ENCODE measurements around the gene EFNB3. TPM values are rescaled to one million over a fixed set of nuclear protein-coding genes. Genes with fewer than 3 reads are reported as not detected.

EFNB3 gene
- total and polyA plus RNA-seq, 10 of the 15 experiments (the other 5 are each of a cell fraction or from before 2014, with no cell fraction given): 0.01 to 0.13 (median 0.04) TPM; not detected in 5

- TF ChIP-seq SIX5 (IDR thresholded peaks at IDR 0.05; ENCODE audit: low read depth, low read length, severe bottlenecking): no peak
- TF ChIP-seq NBN (IDR thresholded peaks at IDR 0.05): no peak
- no peak for TF ChIP-seq FOXK2 (IDR thresholded peaks at IDR 0.05)
- TF ChIP-seq MYB (IDR thresholded peaks at IDR 0.05; ENCODE audit: borderline replicate concordance, low read depth, low read length): no peak
- TF ChIP-seq, protein P1, sequence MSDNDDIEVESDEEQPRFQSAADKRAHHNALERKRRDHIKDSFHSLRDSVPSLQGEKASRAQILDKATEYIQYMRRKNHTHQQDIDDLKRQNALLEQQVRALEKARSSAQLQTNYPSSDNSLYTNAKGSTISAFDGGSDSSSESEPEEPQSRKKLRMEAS (IDR thresholded peaks at IDR 0.05; ENCODE audit: low read depth, low read length): no peak
- no TSS peak for BruUV-seq (replicated peaks)
- Histone ChIP-seq H3K27ac (ENCODE audit: control insufficient read depth, insufficient read depth) (no peak overlapping the region), H2AFZ (ENCODE audit: control insufficient read depth, low read depth, low read length) (no peak overlapping the region), H3K4me3 (no peak overlapping the region), H3K4me2 (ENCODE audit: control insufficient read depth, insufficient read depth) (no peak overlapping the region), H3K79me2 (ENCODE audit: control insufficient read depth, insufficient read depth, low read length) (no peaks in the 10 kb centered on the region), H3K4me1 (ENCODE audit: control insufficient read depth, insufficient read depth, low read length) (no peaks in the 10 kb centered on the region), H3K27me3 (replicated peaks in 1 of 2; ENCODE audit: control insufficient read depth in 2 of 2, insufficient read depth in 2 of 2, low read length in 1 of 2) (no peaks in the 10 kb centered on the region), H3K9me3 (replicated peaks; ENCODE audit: control insufficient read depth, insufficient read depth, low read length) (no peaks in the 10 kb centered on the region), H4K20me1 (ENCODE audit: control insufficient read depth, insufficient read depth) (no peaks in the 10 kb centered on the region), H3K9ac (ENCODE audit: control insufficient read depth, insufficient read depth, low read length) (no peak overlapping the region), H3K36me3 (ENCODE audit: control insufficient read depth in 2 of 2, insufficient read depth in 2 of 2, low read length in 1 of 2) (no peaks in the 10 kb centered on the region)
- FAIRE-seq: no peak
- DNase-seq (ENCODE audit: low read depth, low spot score): no peak
- SMC1A ChIA-PET (ENCODE audit: uncharacterized antibody, unreplicated experiment): no interaction called here
- POLR2A ChIA-PET: no interaction called here
- ATAC-seq: no peak
- CTCF ChIA-PET: interaction anchor here (0.6 to 1.4 kb wide), 3 partner anchors 13 to 574 kb away, joined by 3 to 5 read pairs (median 3); no protein-coding TSS in a partner anchor
- intact Hi-C loops (cut with micrococcal nuclease; ENCODE audit: unreplicated experiment) (no loop called here), in situ Hi-C loops (cut with MboI) (no loop called here)
- RAD21 ChIA-PET (ENCODE audit: unreplicated experiment): no interaction called here
- 45% methylated on average over 14 of the region's 14 CpGs for WGBS (ENCODE audit: insufficient coverage, insufficient replicate concordance, low lambda C conversion rate, missing lambda C conversion rate)
These were observed 52.0 kb downstream of the EFNB3 start for GRCh38 chr17:7756968-7757367.

Other genes with a start within 250 kb of the EFNB3 start
Only the 7 nearest of the 25 such genes appear.
- gene FXR2, start 90.3 kb upstream of the EFNB3 start, total RNA-seq (2014; rRNA removed): 24.5 and 31.6 TPM in 2 replicates
- gene FXR2, start 90.3 kb upstream of the EFNB3 start, total RNA-seq (2014; rRNA removed; fragmentation: Illumina TruSeq; extraction: Trizol): 17.7 and 20.2 TPM in 2 replicates
- 26.3 and 29.6 TPM in 2 replicates for gene FXR2, start 90.3 kb upstream of the EFNB3 start, total RNA-seq (2021)
- 13.5 and 23.8 TPM in 2 replicates for gene FXR2, start 90.3 kb upstream of the EFNB3 start, polyA plus RNA-seq (2011; rRNA removed)
- 22.2 and 33.3 TPM in 2 replicates for gene FXR2, start 90.3 kb upstream of the EFNB3 start, polyA plus RNA-seq (2014; fragmentation: Illumina TruSeq; extraction: Trizol)
- 1 to 10 TPM; 1.6 to 4.6 TPM for gene FXR2, start 90.3 kb upstream of the EFNB3 start, polyA plus RNA-seq (2014; fragmentation: Nextera tagmentation; extraction: Ambion mirVana)
- gene FXR2, start 90.3 kb upstream of the EFNB3 start, polyA plus RNA-seq (2014; rRNA removed): 26.7 and 31.9 TPM in 2 replicates
- 1 to 10 TPM; 6.7 to 8.6 TPM for gene FXR2, start 90.3 kb upstream of the EFNB3 start, polyA plus RNA-seq (2016; fragmentation: Nextera tagmentation; extraction: Ambion mirVana)
- gene SAT2, start 77.4 kb upstream of the EFNB3 start, total RNA-seq (2014; rRNA removed): 21.6 and 24.3 TPM in 2 replicates
- 26.8 and 33.3 TPM in 2 replicates for gene SAT2, start 77.4 kb upstream of the EFNB3 start, total RNA-seq (2014; rRNA removed; fragmentation: Illumina TruSeq; extraction: Trizol)
- 38.5 and 38.8 TPM in 2 replicates for gene SAT2, start 77.4 kb upstream of the EFNB3 start, total RNA-seq (2021)
- 19.7 and 22.7 TPM in 2 replicates for gene SAT2, start 77.4 kb upstream of the EFNB3 start, polyA plus RNA-seq (2011; rRNA removed)
- gene SAT2, start 77.4 kb upstream of the EFNB3 start, polyA plus RNA-seq (2014; fragmentation: Illumina TruSeq; extraction: Trizol): 31.6 and 41.8 TPM in 2 replicates
- gene SAT2, start 77.4 kb upstream of the EFNB3 start, polyA plus RNA-seq (2014; fragmentation: Nextera tagmentation; extraction: Ambion mirVana): 10 to 100 TPM; 14.6 to 31.5 TPM
- 38.9 and 44.0 TPM in 2 replicates for gene SAT2, start 77.4 kb upstream of the EFNB3 start, polyA plus RNA-seq (2014; rRNA removed)
- 10 to 100 TPM; 21.4 to 23.8 TPM for gene SAT2, start 77.4 kb upstream of the EFNB3 start, polyA plus RNA-seq (2016; fragmentation: Nextera tagmentation; extraction: Ambion mirVana)
- not detected in 2 replicates for gene SHBG, start 75.1 kb upstream of the EFNB3 start, total RNA-seq (2014; rRNA removed)
- gene SHBG, start 75.1 kb upstream of the EFNB3 start, total RNA-seq (2014; rRNA removed; fragmentation: Illumina TruSeq; extraction: Trizol): not detected in 2 replicates
- gene SHBG, start 75.1 kb upstream of the EFNB3 start, total RNA-seq (2021): not detected in 2 replicates
- not detected in 2 replicates for gene SHBG, start 75.1 kb upstream of the EFNB3 start, polyA plus RNA-seq (2011; rRNA removed)
- gene SHBG, start 75.1 kb upstream of the EFNB3 start, polyA plus RNA-seq (2014; fragmentation: Illumina TruSeq; extraction: Trizol): not detected in 2 replicates
- gene SHBG, start 75.1 kb upstream of the EFNB3 start, polyA plus RNA-seq (2014; fragmentation: Nextera tagmentation; extraction: Ambion mirVana): not detected
- 0.25 TPM in 1 of 2 replicates, not detected in the other for gene SHBG, start 75.1 kb upstream of the EFNB3 start, polyA plus RNA-seq (2014; rRNA removed)
- gene SHBG, start 75.1 kb upstream of the EFNB3 start, polyA plus RNA-seq (2016; fragmentation: Nextera tagmentation; extraction: Ambion mirVana): not detected
- gene ATP1B2, start 54.3 kb upstream of the EFNB3 start, total RNA-seq (2014; rRNA removed): not detected in 2 replicates
- not detected in 2 replicates for gene ATP1B2, start 54.3 kb upstream of the EFNB3 start, total RNA-seq (2014; rRNA removed; fragmentation: Illumina TruSeq; extraction: Trizol)
- 0.23 and 0.32 TPM in 2 replicates for gene ATP1B2, start 54.3 kb upstream of the EFNB3 start, total RNA-seq (2021)
- gene ATP1B2, start 54.3 kb upstream of the EFNB3 start, polyA plus RNA-seq (2011; rRNA removed): not detected in 2 replicates
- gene ATP1B2, start 54.3 kb upstream of the EFNB3 start, polyA plus RNA-seq (2014; fragmentation: Illumina TruSeq; extraction: Trizol): 0.15 TPM in 1 of 2 replicates, not detected in the other
- gene ATP1B2, start 54.3 kb upstream of the EFNB3 start, polyA plus RNA-seq (2014; fragmentation: Nextera tagmentation; extraction: Ambion mirVana): under 1 TPM; 0.03 to 0.04 TPM
- 0.09 and 0.49 TPM in 2 replicates for gene ATP1B2, start 54.3 kb upstream of the EFNB3 start, polyA plus RNA-seq (2014; rRNA removed)
- under 1 TPM; 0.28 to 0.29 TPM for gene ATP1B2, start 54.3 kb upstream of the EFNB3 start, polyA plus RNA-seq (2016; fragmentation: Nextera tagmentation; extraction: Ambion mirVana)
- 65.9 and 74.6 TPM in 2 replicates for gene TP53, start 17.7 kb upstream of the EFNB3 start, total RNA-seq (2014; rRNA removed)
- gene TP53, start 17.7 kb upstream of the EFNB3 start, total RNA-seq (2014; rRNA removed; fragmentation: Illumina TruSeq; extraction: Trizol): 34.0 and 38.1 TPM in 2 replicates
- 162 and 171 TPM in 2 replicates for gene TP53, start 17.7 kb upstream of the EFNB3 start, total RNA-seq (2021)
- 21.0 and 35.6 TPM in 2 replicates for gene TP53, start 17.7 kb upstream of the EFNB3 start, polyA plus RNA-seq (2011; rRNA removed)
- gene TP53, start 17.7 kb upstream of the EFNB3 start, polyA plus RNA-seq (2014; fragmentation: Illumina TruSeq; extraction: Trizol): 75.1 and 98.0 TPM in 2 replicates
- 10 to 100 TPM; 60.2 to 78.4 TPM for gene TP53, start 17.7 kb upstream of the EFNB3 start, polyA plus RNA-seq (2014; fragmentation: Nextera tagmentation; extraction: Ambion mirVana)
- gene TP53, start 17.7 kb upstream of the EFNB3 start, polyA plus RNA-seq (2014; rRNA removed): 56.9 and 66.5 TPM in 2 replicates
- 10 to 100 TPM; 77.3 to 81.6 TPM for gene TP53, start 17.7 kb upstream of the EFNB3 start, polyA plus RNA-seq (2016; fragmentation: Nextera tagmentation; extraction: Ambion mirVana)
- 24.6 and 30.8 TPM in 2 replicates for gene WRAP53, start 16.7 kb upstream of the EFNB3 start, total RNA-seq (2014; rRNA removed)
- gene WRAP53, start 16.7 kb upstream of the EFNB3 start, total RNA-seq (2014; rRNA removed; fragmentation: Illumina TruSeq; extraction: Trizol): 13.0 and 17.3 TPM in 2 replicates
- gene WRAP53, start 16.7 kb upstream of the EFNB3 start, total RNA-seq (2021): 28.5 and 30.8 TPM in 2 replicates
- 6.0 and 13.8 TPM in 2 replicates for gene WRAP53, start 16.7 kb upstream of the EFNB3 start, polyA plus RNA-seq (2011; rRNA removed)
- gene WRAP53, start 16.7 kb upstream of the EFNB3 start, polyA plus RNA-seq (2014; fragmentation: Illumina TruSeq; extraction: Trizol): 9.5 and 17.7 TPM in 2 replicates
- gene WRAP53, start 16.7 kb upstream of the EFNB3 start, polyA plus RNA-seq (2014; fragmentation: Nextera tagmentation; extraction: Ambion mirVana): 1 to 10 TPM; 1.9 to 5.3 TPM
- gene WRAP53, start 16.7 kb upstream of the EFNB3 start, polyA plus RNA-seq (2014; rRNA removed): 26.0 and 29.6 TPM in 2 replicates
- gene WRAP53, start 16.7 kb upstream of the EFNB3 start, polyA plus RNA-seq (2016; fragmentation: Nextera tagmentation; extraction: Ambion mirVana): 10 to 100 TPM; 41.9 to 42.0 TPM
- not detected in 2 replicates for gene DNAH2, start 12.5 kb downstream of the EFNB3 start, total RNA-seq (2014; rRNA removed)
- gene DNAH2, start 12.5 kb downstream of the EFNB3 start, total RNA-seq (2014; rRNA removed; fragmentation: Illumina TruSeq; extraction: Trizol): not detected in 2 replicates
- not detected in 2 replicates for gene DNAH2, start 12.5 kb downstream of the EFNB3 start, total RNA-seq (2021)
- gene DNAH2, start 12.5 kb downstream of the EFNB3 start, polyA plus RNA-seq (2011; rRNA removed): not detected in 2 replicates
- not detected in 2 replicates for gene DNAH2, start 12.5 kb downstream of the EFNB3 start, polyA plus RNA-seq (2014; fragmentation: Illumina TruSeq; extraction: Trizol)
- gene DNAH2, start 12.5 kb downstream of the EFNB3 start, polyA plus RNA-seq (2014; fragmentation: Nextera tagmentation; extraction: Ambion mirVana): not detected
- 0.01 TPM in 1 of 2 replicates, not detected in the other for gene DNAH2, start 12.5 kb downstream of the EFNB3 start, polyA plus RNA-seq (2014; rRNA removed)
- not detected for gene DNAH2, start 12.5 kb downstream of the EFNB3 start, polyA plus RNA-seq (2016; fragmentation: Nextera tagmentation; extraction: Ambion mirVana)